ENCODE measurements around the gene TMEM123. TPM values are rescaled to one million over a fixed set of nuclear protein-coding genes. Genes with fewer than 3 reads are reported as not detected.

Gene TMEM123
- total and polyA plus RNA-seq, 4 experiments from 2014 or later, result 383 to 839 (median 574) TPM

- peak overlapping the region in 5 of 7 donors; percentile 8 to 72 (median 22) for H3K27ac Mint-ChIP-seq
- no peaks in the 10 kb centered on the region for H3K9me3 ChIP-seq (ENCODE audit: control insufficient read depth in 1 of 2, low read length in 2 of 2)
- no peak overlapping the region for H3K27ac ChIP-seq (ENCODE audit: low read depth, low read length)
- H3K9me3 Mint-ChIP-seq, result no peaks in the 10 kb centered on the region
- intact Hi-C loops (cut with micrococcal nuclease), result no loop called here
- H3K27me3 ChIP-seq (ENCODE audit: insufficient read depth, low read length), result no peaks in the 10 kb centered on the region
- H3K4me3 Mint-ChIP-seq, result peak overlapping the region in 7 of 8 donors; percentile 12 to 78 (median 51)
- no peak overlapping the region for H3K4me3 ChIP-seq (ENCODE audit: low read length in 2 of 2)
- peaks cover 60 to 90% (median 76%) of the 10 kb centered on the region in 4 donors for H3K4me1 Mint-ChIP-seq
- peaks cover 83% of the 10 kb centered on the region for H3K4me1 ChIP-seq (ENCODE audit: insufficient read depth, low read length)
- no peak for DNase-seq
- ChIA-PET POLR2A (ENCODE audit: partially characterized antibody) (interaction anchor here (1.3 to 2.8 kb wide), 4 partner anchors 8 to 92 kb away, joined by 3 to 26 read pairs (median 7); partner anchors contain the start of gene TMEM123), CTCF (ENCODE audit: partially characterized antibody) (interaction anchor here (1.7 to 2.0 kb wide), 2 partner anchors 16 to 78 kb away, joined by 6 to 8 read pairs; no protein-coding TSS in a partner anchor)
- no peaks in the 10 kb centered on the region for H3K36me3 ChIP-seq (ENCODE audit: insufficient read depth, low read length)
- no peaks in the 10 kb centered on the region for H3K27me3 Mint-ChIP-seq
- H3K36me3 Mint-ChIP-seq, result no peaks in the 10 kb centered on the region
These were observed 15.5 kb upstream of the TMEM123 start for GRCh38 chr11:102467853-102468580.

DNA sequence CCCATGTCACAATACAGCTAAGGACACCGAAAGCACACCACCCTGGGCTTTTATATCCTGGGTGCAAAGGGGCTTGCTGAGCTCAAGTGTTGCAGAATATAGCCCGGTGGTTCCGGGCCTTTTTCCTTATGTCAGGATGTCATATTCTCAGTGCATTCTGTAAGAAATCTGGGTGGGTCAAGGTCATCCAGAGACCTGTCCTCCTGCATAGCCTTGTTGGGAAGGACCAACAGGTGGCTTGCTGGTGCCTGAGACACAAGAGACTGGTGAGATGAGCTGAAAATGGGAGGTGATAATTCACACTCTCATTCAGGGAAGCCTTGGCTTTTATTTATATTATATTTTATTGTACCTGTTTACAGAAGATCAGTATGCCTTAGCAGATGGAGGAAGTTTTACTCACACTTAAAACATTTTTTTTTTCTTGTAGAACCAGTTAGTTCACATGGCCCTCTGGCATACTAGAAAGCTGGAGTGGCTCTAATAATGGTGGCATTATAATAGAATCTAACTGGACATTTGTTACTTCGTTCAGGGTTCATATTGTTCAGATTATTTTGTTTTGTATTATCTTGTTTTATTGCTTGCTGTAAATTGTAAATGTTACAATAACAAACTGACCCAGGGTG is 14.6 kb upstream of the TMEM123 start:
- peak overlapping the region in 4 of 8 donors; percentile 5 to 66 (median 48) for H3K4me3 Mint-ChIP-seq
- no peaks in the 10 kb centered on the region for H3K9me3 ChIP-seq (ENCODE audit: control insufficient read depth in 1 of 2, low read length in 2 of 2)
- DNase-seq, result no peak
- ChIA-PET CTCF (ENCODE audit: partially characterized antibody) (interaction anchor here (1.0 to 2.0 kb wide), 3 partner anchors 14 to 77 kb away, joined by 4 to 8 read pairs (median 6); partner anchors contain the start of gene TMEM123), POLR2A (ENCODE audit: partially characterized antibody) (interaction anchor here (1.3 to 2.8 kb wide), 4 partner anchors 9 to 93 kb away, joined by 3 to 26 read pairs (median 7); partner anchors contain the start of gene TMEM123)
- H3K4me3 ChIP-seq (ENCODE audit: low read length in 2 of 2), result no peak overlapping the region
- intact Hi-C loops (cut with micrococcal nuclease), result no loop called here
- H3K4me1 Mint-ChIP-seq, result peaks cover 58 to 84% (median 71%) of the 10 kb centered on the region in 4 donors
- peaks cover 79% of the 10 kb centered on the region for H3K4me1 ChIP-seq (ENCODE audit: insufficient read depth, low read length)
- H3K27me3 Mint-ChIP-seq, result no peaks in the 10 kb centered on the region
- no peaks in the 10 kb centered on the region for H3K36me3 Mint-ChIP-seq
- H3K36me3 ChIP-seq (ENCODE audit: insufficient read depth, low read length), result no peaks in the 10 kb centered on the region
- no peak overlapping the region for H3K27ac ChIP-seq (ENCODE audit: low read depth, low read length)
- H3K9me3 Mint-ChIP-seq, result no peaks in the 10 kb centered on the region
- peak overlapping the region in 1 of 7 donors; percentile 33 for H3K27ac Mint-ChIP-seq
- no peaks in the 10 kb centered on the region for H3K27me3 ChIP-seq (ENCODE audit: insufficient read depth, low read length)

GRCh38 chr11:102465696-102466095 is 13.1 kb upstream of the TMEM123 start:
- H3K9me3 ChIP-seq (ENCODE audit: control insufficient read depth in 1 of 2, low read length in 2 of 2), result no peaks in the 10 kb centered on the region
- H3K4me3 ChIP-seq (ENCODE audit: low read length in 2 of 2), result no peak overlapping the region
- H3K36me3 ChIP-seq (ENCODE audit: insufficient read depth, low read length), result no peaks in the 10 kb centered on the region
- H3K27ac ChIP-seq (ENCODE audit: low read depth, low read length), result no peak overlapping the region
- intact Hi-C loops (cut with micrococcal nuclease), result loop anchor here (1.0 kb wide), 1 partner anchor 12 kb away; no protein-coding TSS in a partner anchor
- no peaks in the 10 kb centered on the region for H3K27me3 ChIP-seq (ENCODE audit: insufficient read depth, low read length)
- Mint-ChIP-seq H3K9me3 (no peaks in the 10 kb centered on the region), H3K4me3 (peak overlapping the region in 6 of 8 donors; percentile 3 to 51 (median 46)), H3K27ac (peak overlapping the region in 4 of 7 donors; percentile 5 to 90 (median 33)), H3K4me1 (peaks cover 47 to 69% (median 57%) of the 10 kb centered on the region in 4 donors), H3K36me3 (no peaks in the 10 kb centered on the region), H3K27me3 (no peaks in the 10 kb centered on the region)
- ChIA-PET CTCF (ENCODE audit: partially characterized antibody) (interaction anchor here (1.2 to 2.0 kb wide), 2 partner anchors 14 to 31 kb away, joined by 4 to 8 read pairs; no protein-coding TSS in a partner anchor), POLR2A (ENCODE audit: partially characterized antibody) (interaction anchor here (1.2 to 2.8 kb wide), 2 partner anchors 13 to 26 kb away, joined by 3 to 26 read pairs; partner anchors contain the start of gene TMEM123)
- DNase-seq, result no peak
- peaks cover 64% of the 10 kb centered on the region for H3K4me1 ChIP-seq (ENCODE audit: insufficient read depth, low read length)

DNA sequence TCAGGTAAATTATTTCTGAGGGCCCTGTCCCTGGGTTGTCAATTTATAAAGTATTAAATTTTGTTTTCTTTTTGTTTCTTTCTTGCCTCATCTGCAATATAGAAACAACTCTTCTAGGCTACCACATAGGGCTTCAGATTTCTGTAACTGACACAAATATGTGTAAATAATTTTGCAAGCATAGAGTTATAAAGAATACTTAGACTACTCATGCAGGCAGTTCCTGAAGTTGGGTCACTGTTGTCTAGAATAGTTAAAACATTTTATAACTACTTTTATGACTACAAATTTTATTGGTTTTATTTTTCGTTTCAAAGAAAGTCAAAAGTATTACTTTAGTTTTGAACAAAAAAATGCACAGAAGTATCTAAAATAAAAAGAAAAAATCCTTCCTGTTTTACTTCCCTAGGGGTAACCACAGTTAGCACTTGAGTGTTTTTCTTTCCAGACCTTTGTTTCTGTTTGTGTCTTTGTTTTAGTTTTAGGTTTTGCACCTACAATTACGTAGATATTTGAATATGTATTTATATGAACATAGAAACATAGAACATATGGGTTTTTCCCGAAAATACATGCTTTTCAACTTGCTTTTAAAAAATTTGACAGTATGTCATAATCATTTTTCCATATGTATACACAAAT is 12.4 kb upstream of the TMEM123 start:
- Histone ChIP-seq H3K4me1 (ENCODE audit: insufficient read depth, low read length) (peaks cover 57% of the 10 kb centered on the region), H3K27me3 (ENCODE audit: insufficient read depth, low read length) (no peaks in the 10 kb centered on the region), H3K36me3 (ENCODE audit: insufficient read depth, low read length) (no peaks in the 10 kb centered on the region), H3K27ac (ENCODE audit: low read depth, low read length) (no peak overlapping the region), H3K9me3 (ENCODE audit: control insufficient read depth in 1 of 2, low read length in 2 of 2) (no peaks in the 10 kb centered on the region), H3K4me3 (ENCODE audit: low read length in 2 of 2) (no peak overlapping the region)
- Mint-ChIP-seq H3K4me3 (peak overlapping the region in 5 of 8 donors; percentile 41 to 68 (median 51)), H3K36me3 (no peaks in the 10 kb centered on the region), H3K4me1 (peaks cover 42 to 64% (median 52%) of the 10 kb centered on the region in 4 donors), H3K27ac (peak overlapping the region in 5 of 7 donors; percentile 5 to 90 (median 50)), H3K27me3 (no peaks in the 10 kb centered on the region), H3K9me3 (no peaks in the 10 kb centered on the region)
- ChIA-PET POLR2A (ENCODE audit: partially characterized antibody) (interaction anchor here (2.8 kb wide), 1 partner anchor 12 kb away, joined by 26 read pairs; the partner anchor contains the start of gene TMEM123), CTCF (ENCODE audit: partially characterized antibody) (interaction anchor here (1.2 kb wide), 1 partner anchor 31 kb away, joined by 4 read pairs; no protein-coding TSS in a partner anchor)
- no peak for DNase-seq
- intact Hi-C loops (cut with micrococcal nuclease), result loop anchor here (1.0 kb wide), 1 partner anchor 12 kb away; no protein-coding TSS in a partner anchor

- intact Hi-C loops (cut with micrococcal nuclease), result no loop called here
- no peaks in the 10 kb centered on the region for H3K36me3 ChIP-seq (ENCODE audit: insufficient read depth, low read length)
- H3K27me3 ChIP-seq (ENCODE audit: insufficient read depth, low read length), result no peaks in the 10 kb centered on the region
- H3K4me1 ChIP-seq (ENCODE audit: insufficient read depth, low read length), result peaks cover 48% of the 10 kb centered on the region
- POLR2A ChIA-PET (ENCODE audit: partially characterized antibody), result interaction anchor here (0.9 kb wide), 1 partner anchor 11 kb away, joined by 3 read pairs; no protein-coding TSS in a partner anchor
- H3K27ac ChIP-seq (ENCODE audit: low read depth, low read length), result no peak overlapping the region
- no peak overlapping the region for H3K4me3 ChIP-seq (ENCODE audit: low read length in 2 of 2)
- Mint-ChIP-seq H3K9me3 (no peaks in the 10 kb centered on the region), H3K27me3 (no peaks in the 10 kb centered on the region), H3K4me3 (peak overlapping the region in 1 of 8 donors; percentile 34), H3K27ac (peak overlapping the region in 5 of 7 donors; percentile 5 to 65 (median 15)), H3K4me1 (peaks cover 35 to 64% (median 48%) of the 10 kb centered on the region in 4 donors), H3K36me3 (no peaks in the 10 kb centered on the region)
- H3K9me3 ChIP-seq (ENCODE audit: control insufficient read depth in 1 of 2, low read length in 2 of 2), result no peaks in the 10 kb centered on the region
- no peak for DNase-seq
- CTCF ChIA-PET (ENCODE audit: partially characterized antibody), result interaction anchor here (0.9 kb wide), 1 partner anchor 32 kb away, joined by 3 read pairs; no protein-coding TSS in a partner anchor
These were observed 11.5 kb upstream of the TMEM123 start for GRCh38 chr11:102464037-102464436.

DNA sequence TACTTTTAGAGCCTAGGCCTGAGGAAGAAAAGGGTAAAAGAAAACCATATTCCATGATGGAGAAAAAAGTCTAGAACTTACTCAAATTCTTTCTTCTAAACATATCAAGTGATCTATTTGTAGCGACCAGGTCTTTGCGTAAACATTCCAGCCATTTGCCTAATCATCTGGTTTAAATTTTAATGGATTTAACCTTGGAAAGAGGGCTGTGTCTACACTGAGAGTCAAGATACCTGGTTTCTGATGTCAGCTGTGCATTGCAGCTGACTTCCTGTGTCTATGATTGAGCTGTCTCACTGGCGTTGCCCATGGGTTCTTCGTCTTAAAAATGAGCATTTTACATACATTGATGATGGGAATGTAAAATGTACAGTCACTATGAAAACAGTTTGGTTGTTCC is 10.0 kb upstream of the TMEM123 start:
- Histone ChIP-seq H3K4me3 (ENCODE audit: low read length in 2 of 2) (no peak overlapping the region), H3K9me3 (ENCODE audit: control insufficient read depth in 1 of 2, low read length in 2 of 2) (no peaks in the 10 kb centered on the region), H3K4me1 (ENCODE audit: insufficient read depth, low read length) (peaks cover 39% of the 10 kb centered on the region), H3K36me3 (ENCODE audit: insufficient read depth, low read length) (no peaks in the 10 kb centered on the region), H3K27me3 (ENCODE audit: insufficient read depth, low read length) (no peaks in the 10 kb centered on the region), H3K27ac (ENCODE audit: low read depth, low read length) (no peak overlapping the region)
- intact Hi-C loops (cut with micrococcal nuclease), result no loop called here
- DNase-seq, result no peak
- no peak overlapping the region for H3K4me3 Mint-ChIP-seq
- H3K4me1 Mint-ChIP-seq, result peaks cover 31 to 63% (median 46%) of the 10 kb centered on the region in 4 donors
- no peaks in the 10 kb centered on the region for H3K27me3 Mint-ChIP-seq
- H3K27ac Mint-ChIP-seq, result no peak overlapping the region
- no peaks in the 10 kb centered on the region for H3K36me3 Mint-ChIP-seq
- no peaks in the 10 kb centered on the region for H3K9me3 Mint-ChIP-seq
- CTCF ChIA-PET (ENCODE audit: partially characterized antibody), result interaction anchor here (1.3 to 1.4 kb wide), 2 partner anchors 11 to 121 kb away, joined by 4 to 5 read pairs; no protein-coding TSS in a partner anchor
- POLR2A ChIA-PET (ENCODE audit: partially characterized antibody), result interaction anchor here (1.3 kb wide), 1 partner anchor 9 kb away, joined by 3 read pairs; no protein-coding TSS in a partner anchor
